ENCODE results near the gene SOX18. TPM values are rescaled to one million over a fixed set of nuclear protein-coding genes. Genes with fewer than 3 reads are reported as not detected.

The SOX18 gene
- total RNA-seq, 1 donor from 2014 or later: not detected

DNA sequence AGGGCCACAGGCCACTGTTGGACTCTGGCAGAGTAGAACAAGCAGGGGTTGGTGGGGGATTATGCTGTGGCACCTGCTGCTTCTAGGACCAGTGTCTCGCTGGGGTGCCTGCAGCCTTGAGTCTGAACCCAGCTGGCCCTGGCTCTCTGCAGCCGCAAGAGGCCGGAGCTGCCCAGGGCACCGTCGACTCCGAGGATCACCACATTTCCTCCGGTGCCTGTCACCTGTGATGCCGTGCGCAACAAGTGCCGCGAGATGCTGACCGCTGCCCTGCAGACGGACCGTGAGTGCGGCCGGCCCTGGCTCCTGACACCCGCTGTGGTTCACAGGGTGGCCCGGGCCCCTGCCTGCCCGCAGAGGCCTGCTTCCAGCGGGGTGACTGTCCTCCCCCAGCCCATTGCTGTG is 19.8 kb upstream of the SOX18 start:
- Histone ChIP-seq H3K4me1 (peaks cover 1% of the 10 kb centered on the region), H3F3A (ENCODE audit: low read depth) (no peaks in the 10 kb centered on the region)

DNA sequence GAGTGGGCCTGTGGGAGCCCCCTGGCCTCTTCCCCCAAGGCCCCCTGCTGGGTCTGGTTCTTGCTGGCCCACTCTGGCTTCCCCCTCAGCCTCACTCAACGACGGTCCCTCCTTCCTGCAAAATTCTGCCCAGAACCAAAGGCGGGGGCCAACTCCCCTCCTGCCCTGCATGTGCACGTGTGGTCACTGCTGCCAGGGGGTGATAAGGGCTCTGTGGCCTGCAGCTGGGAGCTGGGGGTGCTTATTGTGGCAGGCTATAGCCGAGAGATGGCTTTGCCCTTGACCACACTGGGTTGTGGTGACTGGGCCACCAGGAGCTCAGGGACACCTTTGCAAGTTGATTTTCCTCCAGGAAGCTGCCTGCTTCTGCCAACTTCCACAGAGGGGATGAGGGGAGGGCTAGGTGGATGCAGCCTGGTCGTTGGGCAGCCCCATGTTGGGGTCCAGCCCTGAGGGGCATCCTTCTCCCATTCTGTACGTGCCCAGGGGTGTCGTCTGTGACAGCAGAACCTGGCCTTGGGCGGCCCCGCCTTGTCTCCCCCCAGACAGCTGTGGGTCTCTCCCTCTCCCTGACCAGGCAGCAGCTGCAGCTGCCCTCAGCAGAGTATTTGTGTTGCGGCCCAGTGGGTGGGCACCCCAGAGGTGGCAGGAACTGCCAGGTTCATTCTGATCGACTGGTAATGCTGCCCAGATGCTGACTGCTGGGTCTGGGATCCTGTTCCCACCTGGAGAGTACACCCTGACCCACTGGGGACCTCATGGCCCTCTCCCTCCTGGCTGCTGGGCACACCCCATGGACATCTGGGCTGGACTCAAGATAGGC is 19.2 kb upstream of the SOX18 start:
- no peaks in the 10 kb centered on the region for H3K36me3 ChIP-seq
- Mint-ChIP-seq H3K27ac (no peak overlapping the region), H3K4me1 (peaks cover 20% of the 10 kb centered on the region)

More for the DNA sequence above, 19.8 kb upstream of the SOX18 start:
- no peak overlapping the region for H3K4me3 ChIP-seq
- H3K9me3 Mint-ChIP-seq: no peaks in the 10 kb centered on the region
- TF ChIP-seq EZH2phosphoT487 (IDR thresholded peaks at IDR 0.05) (no peak), CTCF (IDR thresholded peaks at IDR 0.05) (no peak), EZH2 (IDR thresholded peaks at IDR 0.05) (no peak)
- no peaks in the 10 kb centered on the region for H3K9me3 ChIP-seq (ENCODE audit: low read depth)
- no peak overlapping the region for H3K27ac Mint-ChIP-seq
- peaks cover 4% of the 10 kb centered on the region for H3K27me3 Mint-ChIP-seq (ENCODE audit: insufficient read depth, low read depth)
- H3K4me2 ChIP-seq: no peak overlapping the region
- H4K20me1 ChIP-seq (ENCODE audit: low read depth): peaks cover 26% of the 10 kb centered on the region
- H3K36me3 ChIP-seq: no peaks in the 10 kb centered on the region
- H3K9ac ChIP-seq: no peak overlapping the region
- H3K4me3 Mint-ChIP-seq: no peak overlapping the region
- DNase-seq (ENCODE audit: low spot score): no peak
- no peak overlapping the region for H3K27ac ChIP-seq
- no peak overlapping the region for H2AFZ ChIP-seq (replicated peaks)
- H3K4me1 Mint-ChIP-seq: peaks cover 15% of the 10 kb centered on the region
- peaks cover 1% of the 10 kb centered on the region for H3K79me2 ChIP-seq (ENCODE audit: low read depth)
- H3K36me3 Mint-ChIP-seq: no peaks in the 10 kb centered on the region
- H3K27me3 ChIP-seq: no peaks in the 10 kb centered on the region

DNA sequence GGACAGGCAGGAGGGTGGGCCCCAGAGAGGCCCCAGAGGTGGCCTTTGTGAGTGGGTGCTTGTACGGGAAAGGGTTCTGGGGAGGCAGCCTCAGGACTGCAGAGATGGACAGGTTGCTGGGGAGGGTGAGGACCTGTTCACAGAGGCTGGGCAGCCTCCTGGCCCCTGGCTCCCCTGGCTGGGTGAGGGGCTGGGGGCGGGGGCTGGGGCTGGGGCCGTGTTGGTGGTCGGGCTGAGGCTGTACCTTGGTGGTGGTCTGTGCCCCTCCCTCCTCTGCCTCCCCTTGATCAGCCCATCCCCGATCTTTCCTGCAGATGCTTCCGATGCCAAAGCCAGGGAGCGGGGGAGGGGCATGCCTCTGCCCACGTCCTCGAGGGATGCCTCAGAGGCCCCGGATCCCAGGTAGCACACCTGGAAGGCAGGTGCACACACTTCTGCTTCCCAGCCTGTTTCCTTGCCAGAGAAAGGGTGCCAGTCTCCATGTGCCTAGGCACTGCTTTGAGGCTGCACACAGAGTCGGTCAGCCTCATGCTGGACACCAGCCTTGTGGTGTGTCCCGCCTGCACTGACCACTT is 18.4 kb upstream of the SOX18 start:
- Histone ChIP-seq H3K36me3 (no peaks in the 10 kb centered on the region), H2AFZ (replicated peaks) (no peak overlapping the region), H3K27ac (no peak overlapping the region), H3F3A (ENCODE audit: low read depth) (peaks cover 4% of the 10 kb centered on the region), H3K4me3 (no peak overlapping the region), H3K4me1 (peaks cover 7% of the 10 kb centered on the region), H3K4me2 (no peak overlapping the region), H3K27me3 (no peaks in the 10 kb centered on the region), H4K20me1 (ENCODE audit: low read depth) (peaks cover 35% of the 10 kb centered on the region), H3K9ac (no peak overlapping the region), H3K79me2 (ENCODE audit: low read depth) (peaks cover 9% of the 10 kb centered on the region), H3K9me3 (ENCODE audit: low read depth) (no peaks in the 10 kb centered on the region)
- no peak for DNase-seq (ENCODE audit: low spot score)
- H3K27ac Mint-ChIP-seq: no peak overlapping the region
- H3K9me3 Mint-ChIP-seq: no peaks in the 10 kb centered on the region
- H3K4me3 Mint-ChIP-seq: no peak overlapping the region
- H3K27me3 Mint-ChIP-seq (ENCODE audit: insufficient read depth, low read depth): peaks cover 4% of the 10 kb centered on the region
- no peak for TF ChIP-seq CTCF (IDR thresholded peaks at IDR 0.05)
- no peak for TF ChIP-seq EZH2phosphoT487 (IDR thresholded peaks at IDR 0.05)
- TF ChIP-seq EZH2 (IDR thresholded peaks at IDR 0.05): no peak
- H3K36me3 Mint-ChIP-seq: no peaks in the 10 kb centered on the region
- peaks cover 20% of the 10 kb centered on the region for H3K4me1 Mint-ChIP-seq

More for the DNA sequence above, 19.2 kb upstream of the SOX18 start:
- Mint-ChIP-seq H3K36me3 (no peaks in the 10 kb centered on the region), H3K27me3 (ENCODE audit: insufficient read depth, low read depth) (peaks cover 4% of the 10 kb centered on the region), H3K9me3 (no peaks in the 10 kb centered on the region), H3K4me3 (no peak overlapping the region)
- H3K27me3 ChIP-seq: no peaks in the 10 kb centered on the region
- H3K4me1 ChIP-seq: peaks cover 7% of the 10 kb centered on the region
- TF ChIP-seq CTCF (IDR thresholded peaks at IDR 0.05) (no peak), EZH2 (IDR thresholded peaks at IDR 0.05) (no peak), EZH2phosphoT487 (IDR thresholded peaks at IDR 0.05) (no peak)
- no peaks in the 10 kb centered on the region for H3K9me3 ChIP-seq (ENCODE audit: low read depth)
- H3K4me2 ChIP-seq: no peak overlapping the region
- no peak for DNase-seq (ENCODE audit: low spot score)
- H3K4me3 ChIP-seq: no peak overlapping the region
- H2AFZ ChIP-seq (replicated peaks): no peak overlapping the region
- no peak overlapping the region for H3K27ac ChIP-seq
- H3F3A ChIP-seq (ENCODE audit: low read depth): peaks cover 4% of the 10 kb centered on the region
- H3K9ac ChIP-seq: no peak overlapping the region
- peaks cover 8% of the 10 kb centered on the region for H3K79me2 ChIP-seq (ENCODE audit: low read depth)
- H4K20me1 ChIP-seq (ENCODE audit: low read depth): peaks cover 32% of the 10 kb centered on the region
